Epidermal melanocyte (primary cell): ENCODE measurements around the gene UNC5C.

Source experiments
- DNase-seq: peaks from one replicate; pipeline ENCODE4 v3.0.0; 2011; ENCODE audit warnings: low spot score; ENCODE audit not compliant: insufficient read length

The UNC5C gene

GRCh38 chr4:95129821-95130311 lies 418.9 kb downstream of the UNC5C start:
- peak; percentile 43 for DNase-seq

GRCh38 chr4:95129031-95129430 lies 419.7 kb downstream of the UNC5C start:
- no peak for DNase-seq

GRCh38 chr4:95124906-95125504 lies 423.8 kb downstream of the UNC5C start:
- DNase-seq: peak; percentile 56

GRCh38 chr4:95122001-95122400 lies 426.8 kb downstream of the UNC5C start:
- no peak for DNase-seq

- DNase-seq: no peak
Measured at GRCh38 chr4:95120456-95120855, 428.3 kb downstream of the UNC5C start.

- DNase-seq: no peak
Measured at GRCh38 chr4:95118497-95118896, 430.3 kb downstream of the UNC5C start.

- no peak for DNase-seq
Measured at GRCh38 chr4:95114521-95114920, 434.3 kb downstream of the UNC5C start.
